ENCODE results near the gene CEP112. TPM values are rescaled to one million over a fixed set of nuclear protein-coding genes. Genes with fewer than 3 reads are reported as not detected.
"Not testable (repeated sequence)": the region's sequence is repeated elsewhere in the genome, so short reads cannot be mapped to it uniquely, and the experiment has no call there.

The CEP112 gene
- polyA plus RNA-seq, 1 donor (not counting 4 experiments of a cell fraction or from before 2014, with no cell fraction given) = 2.6 TPM

DNA sequence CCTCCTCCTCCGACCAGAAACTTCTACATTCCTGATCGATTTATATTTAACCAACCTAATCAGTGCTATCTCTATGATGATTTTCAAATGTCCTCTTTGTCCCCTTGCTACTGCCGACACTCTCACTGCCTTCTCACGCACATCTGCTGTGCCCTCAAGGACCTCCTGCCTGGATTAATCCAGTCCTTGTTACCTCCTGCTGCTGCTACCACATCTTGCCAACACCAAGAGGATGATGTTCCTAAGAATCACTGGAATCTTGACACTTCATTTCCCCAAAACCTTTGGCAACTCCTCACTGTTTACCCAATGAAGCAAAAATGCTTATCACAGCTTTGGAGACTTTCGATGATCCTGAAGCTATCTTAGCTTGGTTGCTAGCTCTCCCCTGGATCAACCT is 343.2 kb downstream of the CEP112 start:
- no peak for FAIRE-seq
- no peak overlapping the region for H2AFZ ChIP-seq (ENCODE audit: control insufficient read depth, low read length)
- H3K4me3 ChIP-seq (ENCODE audit: control insufficient read depth in 2 of 3, extremely low read depth in 1 of 3, insufficient read depth in 2 of 3, low read depth in 1 of 3, low read length in 3 of 3) = no peak overlapping the region
- no peak overlapping the region for H3K27ac ChIP-seq (ENCODE audit: control insufficient read depth, insufficient read depth, low read length)
- H3K36me3 ChIP-seq (ENCODE audit: control insufficient read depth in 2 of 2, extremely low read depth in 1 of 2, insufficient read depth in 2 of 2, low read length in 2 of 2) = no peaks in the 10 kb centered on the region
- no peaks in the 10 kb centered on the region for H3K79me2 ChIP-seq (ENCODE audit: control insufficient read depth, insufficient read depth, low read length)
- H4K20me1 ChIP-seq (ENCODE audit: control insufficient read depth, extremely low read depth, insufficient read depth, low read length) = no peaks in the 10 kb centered on the region
- TF ChIP-seq, protein P1, sequence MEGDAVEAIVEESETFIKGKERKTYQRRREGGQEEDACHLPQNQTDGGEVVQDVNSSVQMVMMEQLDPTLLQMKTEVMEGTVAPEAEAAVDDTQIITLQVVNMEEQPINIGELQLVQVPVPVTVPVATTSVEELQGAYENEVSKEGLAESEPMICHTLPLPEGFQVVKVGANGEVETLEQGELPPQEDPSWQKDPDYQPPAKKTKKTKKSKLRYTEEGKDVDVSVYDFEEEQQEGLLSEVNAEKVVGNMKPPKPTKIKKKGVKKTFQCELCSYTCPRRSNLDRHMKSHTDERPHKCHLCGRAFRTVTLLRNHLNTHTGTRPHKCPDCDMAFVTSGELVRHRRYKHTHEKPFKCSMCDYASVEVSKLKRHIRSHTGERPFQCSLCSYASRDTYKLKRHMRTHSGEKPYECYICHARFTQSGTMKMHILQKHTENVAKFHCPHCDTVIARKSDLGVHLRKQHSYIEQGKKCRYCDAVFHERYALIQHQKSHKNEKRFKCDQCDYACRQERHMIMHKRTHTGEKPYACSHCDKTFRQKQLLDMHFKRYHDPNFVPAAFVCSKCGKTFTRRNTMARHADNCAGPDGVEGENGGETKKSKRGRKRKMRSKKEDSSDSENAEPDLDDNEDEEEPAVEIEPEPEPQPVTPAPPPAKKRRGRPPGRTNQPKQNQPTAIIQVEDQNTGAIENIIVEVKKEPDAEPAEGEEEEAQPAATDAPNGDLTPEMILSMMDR (optimal IDR thresholded peaks at IDR 0.05 in 1 of 3, IDR thresholded peaks at IDR 0.05 in 1 of 3, conservative IDR thresholded peaks at IDR 0.05 in 1 of 3; ENCODE audit: extremely low read depth in 1 of 3, insufficient read depth in 2 of 3, low read length in 3 of 3) = no peak
- TF ChIP-seq EZH2 (IDR thresholded peaks at IDR 0.05; ENCODE audit: low read length) = no peak
- H3K4me2 ChIP-seq (ENCODE audit: control insufficient read depth, extremely low read depth, insufficient read depth, low read depth, low read length) = no peak overlapping the region
- no peaks in the 10 kb centered on the region for H3K9me1 ChIP-seq (ENCODE audit: control insufficient read depth, extremely low read depth, insufficient read depth, low read length)
- no peak for DNase-seq (ENCODE audit: low read depth, low spot score)
- H3K9ac ChIP-seq (ENCODE audit: control insufficient read depth, extremely low read depth, insufficient read depth, low read length) = no peak overlapping the region
- no peaks in the 10 kb centered on the region for H3K9me3 ChIP-seq (ENCODE audit: control insufficient read depth, low read depth, low read length)
- peaks cover 8% of the 10 kb centered on the region for H3K4me1 ChIP-seq (ENCODE audit: control insufficient read depth, extremely low read depth, insufficient read depth, low read length)
- H3K27me3 ChIP-seq (ENCODE audit: control insufficient read depth, extremely low read depth, insufficient read depth, low read length) = no peaks in the 10 kb centered on the region
- dilution Hi-C loops (cut with MboI; ENCODE audit: extremely low pct_ligation_motif_present, low sequenced_read_pairs) = no loop called here

DNA sequence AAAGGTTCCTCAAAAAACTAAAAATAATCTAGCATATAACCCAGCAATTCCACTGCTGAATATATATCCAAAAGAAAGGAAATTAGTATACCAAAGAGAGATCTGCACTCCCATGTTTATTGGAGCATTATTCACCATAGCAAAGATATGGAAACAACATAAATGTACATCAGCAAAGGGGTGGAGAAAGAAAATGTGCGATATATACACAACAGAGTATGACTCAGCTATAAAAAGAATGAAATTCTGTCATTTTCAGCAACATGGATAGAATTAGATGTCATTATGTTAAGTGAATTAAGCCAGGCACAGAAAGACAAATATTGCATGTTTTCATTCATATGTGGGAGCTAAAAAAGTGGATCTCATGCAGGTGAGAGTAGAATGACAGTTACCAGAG is 350.8 kb downstream of the CEP112 start:
- Histone ChIP-seq H3K4me1 (ENCODE audit: control insufficient read depth, extremely low read depth, insufficient read depth, low read length) (no peaks in the 10 kb centered on the region), H3K36me3 (ENCODE audit: control insufficient read depth in 2 of 2, extremely low read depth in 1 of 2, insufficient read depth in 2 of 2, low read length in 2 of 2) (no peaks in the 10 kb centered on the region), H4K20me1 (ENCODE audit: control insufficient read depth, extremely low read depth, insufficient read depth, low read length) (no peaks in the 10 kb centered on the region), H3K9ac (ENCODE audit: control insufficient read depth, extremely low read depth, insufficient read depth, low read length) (no peak overlapping the region), H3K4me3 (ENCODE audit: control insufficient read depth in 2 of 3, extremely low read depth in 1 of 3, insufficient read depth in 2 of 3, low read depth in 1 of 3, low read length in 3 of 3) (no peak overlapping the region), H3K4me2 (ENCODE audit: control insufficient read depth, extremely low read depth, insufficient read depth, low read depth, low read length) (no peak overlapping the region), H3K79me2 (ENCODE audit: control insufficient read depth, insufficient read depth, low read length) (no peaks in the 10 kb centered on the region), H2AFZ (ENCODE audit: control insufficient read depth, low read length) (no peak overlapping the region), H3K9me1 (ENCODE audit: control insufficient read depth, extremely low read depth, insufficient read depth, low read length) (no peaks in the 10 kb centered on the region), H3K27ac (ENCODE audit: control insufficient read depth, insufficient read depth, low read length) (no peak overlapping the region), H3K9me3 (ENCODE audit: control insufficient read depth, low read depth, low read length) (no peaks in the 10 kb centered on the region), H3K27me3 (ENCODE audit: control insufficient read depth, extremely low read depth, insufficient read depth, low read length) (no peaks in the 10 kb centered on the region)
- DNase-seq (ENCODE audit: low read depth, low spot score) = no peak
- no peak for FAIRE-seq
- TF ChIP-seq, protein P1 (optimal IDR thresholded peaks at IDR 0.05 in 1 of 3, IDR thresholded peaks at IDR 0.05 in 1 of 3, conservative IDR thresholded peaks at IDR 0.05 in 1 of 3; ENCODE audit: extremely low read depth in 1 of 3, insufficient read depth in 2 of 3, low read length in 3 of 3) = no peak
- TF ChIP-seq EZH2 (IDR thresholded peaks at IDR 0.05; ENCODE audit: low read length) = no peak
- dilution Hi-C loops (cut with MboI; ENCODE audit: extremely low pct_ligation_motif_present, low sequenced_read_pairs) = no loop called here

DNA sequence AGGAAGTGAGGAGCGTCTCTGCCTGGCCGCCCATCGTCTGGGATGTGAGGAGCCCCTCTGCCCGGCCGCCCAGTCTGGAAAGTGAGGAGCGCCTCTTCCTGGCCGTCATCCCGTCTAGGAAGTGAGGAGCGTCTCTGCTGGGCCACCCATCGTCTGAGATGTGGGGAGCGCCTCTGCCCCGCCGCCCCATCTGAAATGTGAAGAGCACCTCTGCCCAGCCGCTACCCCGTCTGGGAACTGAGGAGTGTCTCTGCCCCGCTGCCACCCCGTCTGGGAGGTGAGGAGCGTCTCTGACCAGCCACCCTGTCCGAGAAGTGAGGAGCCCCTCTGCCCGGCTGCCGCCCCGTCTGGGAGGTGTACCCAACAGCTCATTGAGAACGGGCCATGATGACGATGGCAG is 354.7 kb downstream of the CEP112 start:
- H3K9me3 ChIP-seq (ENCODE audit: control insufficient read depth, low read depth, low read length); H3K4me2 ChIP-seq (ENCODE audit: control insufficient read depth, extremely low read depth, insufficient read depth, low read depth, low read length); FAIRE-seq; H3K4me3 ChIP-seq (ENCODE audit: control insufficient read depth in 2 of 3, extremely low read depth in 1 of 3, insufficient read depth in 2 of 3, low read depth in 1 of 3, low read length in 3 of 3); H3K9me1 ChIP-seq (ENCODE audit: control insufficient read depth, extremely low read depth, insufficient read depth, low read length); H4K20me1 ChIP-seq (ENCODE audit: control insufficient read depth, extremely low read depth, insufficient read depth, low read length); H3K4me1 ChIP-seq (ENCODE audit: control insufficient read depth, extremely low read depth, insufficient read depth, low read length); H2AFZ ChIP-seq (ENCODE audit: control insufficient read depth, low read length); H3K27ac ChIP-seq (ENCODE audit: control insufficient read depth, insufficient read depth, low read length); H3K9ac ChIP-seq (ENCODE audit: control insufficient read depth, extremely low read depth, insufficient read depth, low read length); DNase-seq (ENCODE audit: low read depth, low spot score); H3K36me3 ChIP-seq (ENCODE audit: control insufficient read depth in 2 of 2, extremely low read depth in 1 of 2, insufficient read depth in 2 of 2, low read length in 2 of 2); H3K27me3 ChIP-seq (ENCODE audit: control insufficient read depth, extremely low read depth, insufficient read depth, low read length); dilution Hi-C loops (cut with MboI; ENCODE audit: extremely low pct_ligation_motif_present, low sequenced_read_pairs); H3K79me2 ChIP-seq (ENCODE audit: control insufficient read depth, insufficient read depth, low read length): not testable (repeated sequence)

Measured in keratinocyte (primary cell).